Astrocyte (in vitro differentiated cells and primary cell): Measurements from ENCODE around the gene SLC25A25.

ENCODE experiments used
- CTCF ChIP-seq: IDR thresholded peaks from 2 replicates; pipeline ENCODE4 v1.5.1; 2011; ENCODE audit warnings: low read depth, mild to moderate bottlenecking, inconsistent platforms, low read length, moderate library complexity; ENCODE audit not compliant: insufficient read depth
- EZH2 ChIP-seq: IDR thresholded peaks from 2 replicates; pipeline ENCODE4 v1.6.1; 2012; ENCODE audit warnings: mild to moderate bottlenecking, low read length, inconsistent platforms; ENCODE audit not compliant: insufficient read depth

GRCh38 chr9:128096616-128097536, 28.8 kb downstream of the SLC25A25 start:
- TF ChIP-seq CTCF (no peak), EZH2 (no peak)
